ENCODE measurements around the gene TMEM30B. TPM values are rescaled to one million over a fixed set of nuclear protein-coding genes. Genes with fewer than 3 reads are reported as not detected.
A peak's percentile ranks its signal among the peaks of the same experiment; 100 is the strongest.

Gene TMEM30B
- total and polyA plus RNA-seq, 2 of the 8 experiments (the other 6 are each of a cell fraction or from before 2014, with no cell fraction given) = 11.2 to 18.7 TPM

GRCh38 chr14:61254808-61255526, 26.2 kb downstream of the TMEM30B start:
- ChIA-PET POLR2A (ENCODE audit: partially characterized antibody) (interaction anchor here (1.1 to 1.2 kb wide), 2 partner anchors 274 to 596 kb away, joined by 3 read pairs; partner anchors contain the start of genes SLC38A6 and TRMT5), CTCF (ENCODE audit: partially characterized antibody) (interaction anchor here (0.6 to 4.0 kb wide), 10 partner anchors 8 to 1060 kb away, joined by 3 to 30 read pairs (median 4); no protein-coding TSS in a partner anchor)
- Histone ChIP-seq H3K4me3 (ENCODE audit: extremely low read depth in 1 of 4, insufficient read depth in 2 of 4, low read depth in 3 of 4, low read length in 4 of 4) (no peak overlapping the region), H3K4ac (replicated peaks; ENCODE audit: insufficient read length, low read depth, low read length) (no peak overlapping the region), H3K4me1 (replicated peaks in 1 of 4; ENCODE audit: control insufficient read depth in 3 of 4, insufficient read depth in 4 of 4, low read length in 3 of 4) (peaks cover 0 to 3% (median 0%) of the 10 kb centered on the region in 4 experiments; a peak in 5 of 7 replicates), H4K5ac (ENCODE audit: insufficient read length, low read depth, low read length) (no peak overlapping the region), H2BK20ac (ENCODE audit: low read length) (no peak overlapping the region), H2AFZ (ENCODE audit: low read length) (no peak overlapping the region), H2BK12ac (ENCODE audit: low read depth, low read length) (no peak overlapping the region), H3K23ac (ENCODE audit: insufficient read length) (no peak overlapping the region), H2BK120ac (replicated peaks; ENCODE audit: low read depth, low read length) (no peak overlapping the region), H3K4me2 (ENCODE audit: insufficient read depth in 1 of 2, low read depth in 2 of 2, low read length in 2 of 2) (peak overlapping the region; percentile 8 to 51), H3K79me2 (ENCODE audit: control insufficient read depth in 1 of 2, insufficient read depth in 2 of 2, low read length in 2 of 2) (no peaks in the 10 kb centered on the region), H3K9me3 (ENCODE audit: insufficient read depth in 2 of 2, low read depth in 1 of 2, low read length in 1 of 2) (no peaks in the 10 kb centered on the region), H3K79me1 (ENCODE audit: low read depth, low read length) (no peaks in the 10 kb centered on the region), H3K9ac (replicated peaks in 1 of 4; ENCODE audit: extremely low read depth in 1 of 4, low read depth in 3 of 4, low read length in 3 of 4) (no peak overlapping the region), H3K36me3 (ENCODE audit: control insufficient read depth in 2 of 4, insufficient read depth in 4 of 4, low read length in 3 of 4) (no peaks in the 10 kb centered on the region), H3K14ac (ENCODE audit: insufficient read length) (no peak overlapping the region), H3K27me3 (replicated peaks in 1 of 4; ENCODE audit: control insufficient read depth in 3 of 4, extremely low read depth in 1 of 4, insufficient read depth in 3 of 4, low read length in 3 of 4) (peaks cover 0 to 8% (median 6%) of the 10 kb centered on the region in 4 experiments; a peak in 3 of 7 replicates), H4K20me1 (replicated peaks in 1 of 2; ENCODE audit: control insufficient read depth in 1 of 2, insufficient read depth in 2 of 2, low read length in 2 of 2) (no peaks in the 10 kb centered on the region), H3K23me2 (ENCODE audit: low read depth, low read length) (no peaks in the 10 kb centered on the region; the same call in 1 of the 2 replicates), H2AK5ac (ENCODE audit: low read depth, low read length) (no peak overlapping the region), H3K18ac (ENCODE audit: extremely low read depth, low read length) (no peak overlapping the region), H2BK5ac (ENCODE audit: low read depth, low read length) (no peak overlapping the region), H4K91ac (replicated peaks; ENCODE audit: insufficient read length, low read length) (no peak overlapping the region), H4K8ac (ENCODE audit: extremely low read depth, insufficient read depth, low read length) (no peak overlapping the region), H3K56ac (replicated peaks; ENCODE audit: insufficient read length, low read depth, low read length) (no peak overlapping the region), H2BK15ac (ENCODE audit: low read length) (no peak overlapping the region), H3K27ac (ENCODE audit: low read depth, low read length) (no peak overlapping the region)
- 20% methylated on average over 8 of the region's 8 CpGs; no CpG with 5 or more reads in 1 of the 2 experiments for WGBS, 2 experiments (ENCODE audit: extremely low coverage in 1 of 2, insufficient coverage in 1 of 2, insufficient read length in 1 of 2, insufficient replicate concordance in 2 of 2, low coverage in 1 of 2, low lambda C conversion rate in 2 of 2, missing lambda C conversion rate in 1 of 2)
- DNase-seq (ENCODE audit: low read depth in 1 of 2, low spot score in 2 of 2) (peak in 1 of 2 experiments; percentile 50), FAIRE-seq (peak; percentile 52)
- TF ChIP-seq SIX5 (IDR thresholded peaks at IDR 0.05; ENCODE audit: low read depth, low read length) (no peak), CEBPB (IDR thresholded peaks at IDR 0.05; ENCODE audit: low read depth, low read length) (no peak), TCF12 (IDR thresholded peaks at IDR 0.05; ENCODE audit: low read depth, low read length) (peak; percentile 75; the same call in 1 of the 2 replicates), POLR2A (IDR thresholded peaks at IDR 0.05; ENCODE audit: control extremely low read depth in 1 of 2, low read depth in 2 of 2, low read length in 2 of 2) (no peak), RAD21 (IDR thresholded peaks at IDR 0.05 in 1 of 2, conservative IDR thresholded peaks at IDR 0.05 in 1 of 2; ENCODE audit: low read depth in 2 of 2, low read length in 2 of 2) (peak in 1 of 2 experiments; percentile 22; a peak in 2 of 4 replicates), SUZ12 (IDR thresholded peaks at IDR 0.05; ENCODE audit: low read length) (no peak), EZH2 (IDR thresholded peaks at IDR 0.05; ENCODE audit: low read depth, low read length, severe bottlenecking) (no peak)

All from H1 (cell line).